Gastrocnemius medialis (tissue), 4 donors: ENCODE data around the gene MTHFS. TPM values are rescaled to one million over a fixed set of nuclear protein-coding genes. Genes with fewer than 3 reads are reported as not detected.

Experiments
- ATAC-seq, 2 donors: fragments of 150-250 bp; one replicate each; pipeline ENCODE4 v1.9.1; 2016
- DNase-seq, 2 donors: peaks; one replicate each; pipeline ENCODE4 v3.0.0-alpha.2; 2019
- H3K27ac ChIP-seq, 4 donors: fragments of 200-600 bp; sonication (generic); 1 replicate in 1 of 4; 2 replicates in 3 of 4; pipeline ENCODE4 v1.5.1; 2016 to 2018; ENCODE audit warnings: mild to moderate bottlenecking in 2 of 4, moderate library complexity in 1 of 4
- H3K27me3 ChIP-seq, 3 donors: fragments of 200-600 bp; sonication (generic) in 2 of 3; 1 replicate in 1 of 3; 2 replicates in 2 of 3; pipeline versions ENCODE4 v1.5.1 to v1.6.0; 2016 to 2019; ENCODE audit warnings: mild to moderate bottlenecking in 1 of 3, moderate library complexity in 1 of 3
- H3K36me3 ChIP-seq, 2 donors: fragments of 200-600 bp; sonication (generic) in 1 of 2; one replicate each; pipeline ENCODE4 v1.5.1; 2017 to 2018
- H3K4me1 ChIP-seq, 2 donors: fragments of 200-600 bp; sonication (generic) in 1 of 2; one replicate each; pipeline ENCODE4 v1.5.1; 2016 to 2017; ENCODE audit warnings: mild to moderate bottlenecking in 2 of 2
- H3K4me3 ChIP-seq, 4 donors: fragments of 200-600 bp; sonication (generic) in 3 of 4; 1 replicate in 1 of 4; 2 replicates in 3 of 4; pipeline ENCODE4 v1.5.1; 2016 to 2019; ENCODE audit warnings: mild to moderate bottlenecking in 2 of 4
- H3K9me3 ChIP-seq, 3 donors: fragments of 200-600 bp; sonication (generic) in 2 of 3; 1 replicate in 1 of 3; 2 replicates in 2 of 3; pipeline ENCODE4 v1.5.1; 2016 to 2019
- CTCF ChIP-seq, 5 experiments: fragments of 450-650 bp in 3 of 5; fragments of 200-600 bp in 2 of 5; sonication (generic) in 2 of 5; IDR thresholded peaks in 4 of 5; conservative IDR thresholded peaks in 1 of 5; 1 replicate in 4 of 5; 2 replicates in 1 of 5; pipeline ENCODE4 v1.5.1; 2016 to 2019; ENCODE audit warnings: antibody characterized with exemption in 5 of 5, mild to moderate bottlenecking in 3 of 5, moderate library complexity in 3 of 5
- POLR2A ChIP-seq, 2 donors: fragments of 450-650 bp; IDR thresholded peaks; one replicate each; pipeline ENCODE4 v1.6.1; 2017; ENCODE audit warnings: antibody characterized with exemption in 2 of 2, mild to moderate bottlenecking in 2 of 2, moderate library complexity in 2 of 2
- in situ Hi-C, 4 donors: fragments of 200-750 bp; cut with MboI; loops; one replicate each; pipeline versions ENCODE4 v1.15.0 to v1.8.0; 2017; ENCODE audit warnings: low sequenced_read_pairs in 4 of 4
- intact Hi-C: fragments of 100-400 bp; cut with DNase I; formaldehyde crosslinking; loops from one replicate; pipeline ENCODE4 v1.15.1; 2023; ENCODE audit warnings: low total_unique reads
- total RNA-seq, 4 donors: library from RNA; depleted of rRNA; stranded (reverse); fragments of >200 nt; gene quantifications; one replicate each; pipeline versions ENCODE4 v1.1.0 to v1.2.3, GENCODE V29; 2016

MTHFS gene
- total RNA-seq, 4 donors from 2014 or later: 7.0 to 16.7 (median 14.6) TPM

GRCh38 chr15:79868554-79868953, 28.3 kb downstream of the MTHFS start:
- no peak for ATAC-seq
- TF ChIP-seq CTCF (IDR thresholded peaks at IDR 0.05 in 4 of 5, conservative IDR thresholded peaks at IDR 0.05 in 1 of 5) (no peak), POLR2A (IDR thresholded peaks at IDR 0.05) (no peak)
- no peaks in the 10 kb centered on the region for H3K36me3 ChIP-seq
- H3K4me1 ChIP-seq: no peaks in the 10 kb centered on the region
- DNase-seq: no peak
- intact Hi-C loops: no loop called here
- in situ Hi-C loops: no loop called here
- no peaks in the 10 kb centered on the region for H3K9me3 ChIP-seq
- H3K27me3 ChIP-seq: no peaks in the 10 kb centered on the region
- no peak overlapping the region for H3K27ac ChIP-seq
- H3K4me3 ChIP-seq: no peak overlapping the region

GRCh38 chr15:79863886-79864285, 32.9 kb downstream of the MTHFS start:
- in situ Hi-C loops: no loop called here
- ATAC-seq: no peak

GRCh38 chr15:79862191-79862590, 34.6 kb downstream of the MTHFS start:
- no peak for DNase-seq
- no peak for ATAC-seq
- intact Hi-C loops: no loop called here
- in situ Hi-C loops: no loop called here
- no peaks in the 10 kb centered on the region for H3K9me3 ChIP-seq
- H3K27ac ChIP-seq: no peak overlapping the region
- no peaks in the 10 kb centered on the region for H3K4me1 ChIP-seq
- TF ChIP-seq POLR2A (IDR thresholded peaks at IDR 0.05): no peak
- no peak for TF ChIP-seq CTCF (IDR thresholded peaks at IDR 0.05 in 4 of 5, conservative IDR thresholded peaks at IDR 0.05 in 1 of 5)
- no peaks in the 10 kb centered on the region for H3K36me3 ChIP-seq
- H3K4me3 ChIP-seq: no peak overlapping the region
- H3K27me3 ChIP-seq: no peaks in the 10 kb centered on the region

More at GRCh38 chr15:79863886-79864285, 32.9 kb downstream of the MTHFS start:
- no peaks in the 10 kb centered on the region for H3K27me3 ChIP-seq
- no peaks in the 10 kb centered on the region for H3K4me1 ChIP-seq
- intact Hi-C loops: no loop called here
- TF ChIP-seq CTCF (IDR thresholded peaks at IDR 0.05 in 4 of 5, conservative IDR thresholded peaks at IDR 0.05 in 1 of 5) (no peak), POLR2A (IDR thresholded peaks at IDR 0.05) (no peak)
- no peaks in the 10 kb centered on the region for H3K9me3 ChIP-seq
- no peak overlapping the region for H3K27ac ChIP-seq
- no peak overlapping the region for H3K4me3 ChIP-seq
- no peak for DNase-seq
- H3K36me3 ChIP-seq: no peaks in the 10 kb centered on the region

GRCh38 chr15:79860661-79861060, 36.2 kb downstream of the MTHFS start:
- in situ Hi-C loops (no loop called here), intact Hi-C loops (no loop called here)
- ATAC-seq: no peak

More at GRCh38 chr15:79860661-79861060, 36.2 kb downstream of the MTHFS start:
- no peak overlapping the region for H3K4me3 ChIP-seq
- no peak overlapping the region for H3K27ac ChIP-seq
- no peaks in the 10 kb centered on the region for H3K36me3 ChIP-seq
- no peaks in the 10 kb centered on the region for H3K4me1 ChIP-seq
- DNase-seq: no peak
- TF ChIP-seq CTCF (IDR thresholded peaks at IDR 0.05 in 4 of 5, conservative IDR thresholded peaks at IDR 0.05 in 1 of 5) (no peak), POLR2A (IDR thresholded peaks at IDR 0.05) (no peak)
- no peaks in the 10 kb centered on the region for H3K27me3 ChIP-seq
- H3K9me3 ChIP-seq: no peaks in the 10 kb centered on the region
